ENCODE data around the gene SPTBN1.

- no peak for TF ChIP-seq POLR2AphosphoS5 (IDR thresholded peaks at IDR 0.05)
- no peak for TF ChIP-seq CTCF (IDR thresholded peaks at IDR 0.05)
Observed at GRCh38 chr2:54529935-54530334, 73.8 kb downstream of the SPTBN1 start.

Data from stomach (tissue), 4 donors.